WTC11 (cell line): Measurements from ENCODE around the gene SMC5.

Experiments
- AR ChIP-seq: fragments of 250-450 bp; sonication (Bioruptor Pico); IDR thresholded peaks from 2 replicates; pipeline ENCODE4 v1.9.0; 2021; ENCODE audit warnings: mild to moderate bottlenecking
- ATF3 ChIP-seq: sonication (generic); formaldehyde crosslinking; conservative IDR thresholded peaks from 2 replicates; pipeline ENCODE4 v1.8.1; 2022; ENCODE audit warnings: mild to moderate bottlenecking, missing genetic modification reagents
- CREB1 ChIP-seq: sonication (generic); formaldehyde crosslinking; IDR thresholded peaks from 2 replicates; pipeline ENCODE4 v1.8.0; 2023; ENCODE audit warnings: mild to moderate bottlenecking, missing genetic modification reagents
- CTCF ChIP-seq: fragments of 200-600 bp; IDR thresholded peaks from 2 replicates; pipeline ENCODE4 v1.8.0; 2022; ENCODE audit warnings: antibody characterized with exemption
- E2F4 ChIP-seq: sonication (generic); formaldehyde crosslinking; IDR thresholded peaks from 2 replicates; pipeline ENCODE4 v1.8.1; 2022; ENCODE audit warnings: low read depth, mild to moderate bottlenecking, moderate library complexity, missing genetic modification reagents, borderline replicate concordance
- E2F5 ChIP-seq: sonication (generic); formaldehyde crosslinking; IDR thresholded peaks from 2 replicates; pipeline ENCODE4 v1.8.1; 2022; ENCODE audit warnings: mild to moderate bottlenecking, moderate library complexity, missing genetic modification reagents
- GABPB1 ChIP-seq: sonication (generic); formaldehyde crosslinking; IDR thresholded peaks from 2 replicates; pipeline ENCODE4 v1.8.1; 2023; ENCODE audit warnings: mild to moderate bottlenecking, missing genetic modification reagents
- NR1H2 ChIP-seq: sonication (generic); formaldehyde crosslinking; IDR thresholded peaks from 2 replicates; pipeline ENCODE4 v1.9.0; 2021; ENCODE audit warnings: mild to moderate bottlenecking, moderate library complexity, missing genetic modification reagents
- ZNF671 ChIP-seq: fragments of 250-450 bp; sonication (Bioruptor Pico); IDR thresholded peaks from 2 replicates; pipeline ENCODE4 v1.8.0; 2021; ENCODE audit warnings: mild to moderate bottlenecking
- TF ChIP-seq, protein P1 (sequence below): sonication (generic); formaldehyde crosslinking; IDR thresholded peaks from 2 replicates; pipeline ENCODE4 v1.8.0; 2022; ENCODE audit warnings: mild to moderate bottlenecking, missing genetic modification reagents
- TF ChIP-seq, protein P2 (sequence below): sonication (generic); formaldehyde crosslinking; IDR thresholded peaks from 2 replicates; pipeline ENCODE4 v1.8.1; 2023; ENCODE audit warnings: mild to moderate bottlenecking, missing genetic modification reagents, moderate library complexity

DNA sequence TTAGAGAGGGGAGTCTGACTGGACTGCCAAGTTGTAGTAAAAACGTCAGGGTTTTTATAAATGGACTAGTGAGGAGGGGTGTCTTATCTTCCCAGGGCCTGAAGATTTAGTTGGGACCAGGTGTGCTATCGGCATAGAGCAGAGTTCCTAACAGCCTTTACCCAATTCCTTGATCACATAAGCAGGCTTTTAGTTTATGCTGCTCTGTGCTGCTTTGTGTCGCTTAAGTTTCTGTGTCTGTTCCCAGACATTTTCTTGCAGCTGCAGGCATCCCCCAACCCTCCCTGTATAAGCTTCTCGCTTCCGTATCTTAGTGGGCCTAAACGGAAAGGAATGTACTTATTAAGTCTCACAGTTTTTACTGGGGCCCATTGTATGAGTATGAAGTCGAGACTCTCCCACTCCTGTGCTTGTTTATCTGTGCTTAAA is 2.6 kb upstream of the SMC5 start:
- TF ChIP-seq ATF3 (CRISPR knock-in tag) (no peak), CTCF (no peak), CREB1 (CRISPR knock-in tag) (no peak), GABPB1 (CRISPR knock-in tag) (no peak), AR (CRISPR knock-in tag) (no peak), ZNF671 (CRISPR knock-in tag) (no peak), NR1H2 (no peak), E2F4 (CRISPR knock-in tag) (no peak), E2F5 (no peak)
- TF ChIP-seq, protein P1, sequence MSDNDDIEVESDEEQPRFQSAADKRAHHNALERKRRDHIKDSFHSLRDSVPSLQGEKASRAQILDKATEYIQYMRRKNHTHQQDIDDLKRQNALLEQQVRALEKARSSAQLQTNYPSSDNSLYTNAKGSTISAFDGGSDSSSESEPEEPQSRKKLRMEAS = no peak
- TF ChIP-seq, protein P2, sequence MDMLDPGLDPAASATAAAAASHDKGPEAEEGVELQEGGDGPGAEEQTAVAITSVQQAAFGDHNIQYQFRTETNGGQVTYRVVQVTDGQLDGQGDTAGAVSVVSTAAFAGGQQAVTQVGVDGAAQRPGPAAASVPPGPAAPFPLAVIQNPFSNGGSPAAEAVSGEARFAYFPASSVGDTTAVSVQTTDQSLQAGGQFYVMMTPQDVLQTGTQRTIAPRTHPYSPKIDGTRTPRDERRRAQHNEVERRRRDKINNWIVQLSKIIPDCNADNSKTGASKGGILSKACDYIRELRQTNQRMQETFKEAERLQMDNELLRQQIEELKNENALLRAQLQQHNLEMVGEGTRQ (CRISPR knock-in tag) = no peak
